OCI-LY3 (cell line): ENCODE data around the gene HSD3B7.

Experiments
- EZH2phosphoT487 ChIP-seq: fragments of 200-600 bp; shearing (Covaris generic); IDR thresholded peaks from 2 replicates; pipeline ENCODE4 v1.6.1; 2018; ENCODE audit warnings: antibody characterized with exemption, mixed run types, low read depth
- TF ChIP-seq, protein P1 (sequence below): fragments of 200-600, 300-600 bp; sonication (generic); IDR thresholded peaks from 2 replicates; pipeline ENCODE4 v1.5.1; 2014; ENCODE audit warnings: antibody characterized with exemption, low read length, low read depth

DNA sequence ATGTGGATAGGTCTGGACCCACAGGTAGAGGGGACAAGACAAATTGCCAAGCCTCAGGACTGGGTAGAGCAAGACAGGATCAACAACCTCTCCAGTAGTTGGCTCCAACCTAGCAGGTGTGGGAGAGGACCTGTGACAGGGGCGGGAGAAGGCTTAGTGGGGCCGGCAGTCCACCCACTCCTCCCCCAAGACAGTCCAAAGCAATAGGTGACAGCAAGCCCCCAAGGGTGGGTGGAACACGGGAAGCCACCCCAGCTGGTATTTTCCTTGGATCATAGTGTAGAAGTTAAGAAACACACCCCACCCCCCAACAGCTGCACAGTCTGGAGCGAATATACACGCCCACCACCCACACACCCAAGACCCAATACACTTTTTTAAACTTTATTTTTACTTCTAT is 44.3 kb downstream of the HSD3B7 start:
- TF ChIP-seq, protein P1, sequence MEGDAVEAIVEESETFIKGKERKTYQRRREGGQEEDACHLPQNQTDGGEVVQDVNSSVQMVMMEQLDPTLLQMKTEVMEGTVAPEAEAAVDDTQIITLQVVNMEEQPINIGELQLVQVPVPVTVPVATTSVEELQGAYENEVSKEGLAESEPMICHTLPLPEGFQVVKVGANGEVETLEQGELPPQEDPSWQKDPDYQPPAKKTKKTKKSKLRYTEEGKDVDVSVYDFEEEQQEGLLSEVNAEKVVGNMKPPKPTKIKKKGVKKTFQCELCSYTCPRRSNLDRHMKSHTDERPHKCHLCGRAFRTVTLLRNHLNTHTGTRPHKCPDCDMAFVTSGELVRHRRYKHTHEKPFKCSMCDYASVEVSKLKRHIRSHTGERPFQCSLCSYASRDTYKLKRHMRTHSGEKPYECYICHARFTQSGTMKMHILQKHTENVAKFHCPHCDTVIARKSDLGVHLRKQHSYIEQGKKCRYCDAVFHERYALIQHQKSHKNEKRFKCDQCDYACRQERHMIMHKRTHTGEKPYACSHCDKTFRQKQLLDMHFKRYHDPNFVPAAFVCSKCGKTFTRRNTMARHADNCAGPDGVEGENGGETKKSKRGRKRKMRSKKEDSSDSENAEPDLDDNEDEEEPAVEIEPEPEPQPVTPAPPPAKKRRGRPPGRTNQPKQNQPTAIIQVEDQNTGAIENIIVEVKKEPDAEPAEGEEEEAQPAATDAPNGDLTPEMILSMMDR = no peak
- TF ChIP-seq EZH2phosphoT487 = no peak
